Measurements from ENCODE around the gene FEZF1.

Gene FEZF1

GRCh38 chr7:122261442-122261841, 43.1 kb downstream of the FEZF1 start:
- no peak for DNase-seq

GRCh38 chr7:122261016-122261415, 43.5 kb downstream of the FEZF1 start:
- DNase-seq, result no peak

GRCh38 chr7:122260336-122260735, 44.2 kb downstream of the FEZF1 start:
- no peak for DNase-seq

GRCh38 chr7:122258971-122259370, 45.6 kb downstream of the FEZF1 start:
- DNase-seq, result no peak

- DNase-seq, result no peak
Measured at GRCh38 chr7:122257056-122257455, 47.5 kb downstream of the FEZF1 start.

GRCh38 chr7:122256046-122256445, 48.5 kb downstream of the FEZF1 start:
- DNase-seq, result no peak

GRCh38 chr7:122255454-122255853, 49.1 kb downstream of the FEZF1 start:
- no peak for DNase-seq

All from hematopoietic multipotent progenitor cell treated with erythropoietin and hydrocortisone succinate and interleukin-3 and kit ligand, for 8 days (in vitro differentiated cells).